ENCODE results near the gene IL2RA. TPM values are rescaled to one million over a fixed set of nuclear protein-coding genes. Genes with fewer than 3 reads are reported as not detected.

IL2RA gene
- total and polyA plus RNA-seq, 9 of the 15 experiments (the other 6 are each of a cell fraction or from before 2014, with no cell fraction given) = 0.95 TPM; not detected in 8

- TF ChIP-seq CEBPG (CRISPR knock-in tag; IDR thresholded peaks at IDR 0.05) (no peak), CEBPG (tag; conservative IDR thresholded peaks at IDR 0.05 in 1 of 2, IDR thresholded peaks at IDR 0.05 in 1 of 2) (no peak), SIRT6 (IDR thresholded peaks at IDR 0.05; ENCODE audit: low read depth, low read length) (no peak), ZNF277 (CRISPR knock-in tag; IDR thresholded peaks at IDR 0.05; ENCODE audit: borderline replicate concordance) (no peak), ATF7 (IDR thresholded peaks at IDR 0.05) (peak; percentile 82), THRAP3 (IDR thresholded peaks at IDR 0.05; ENCODE audit: borderline replicate concordance) (no peak), HIVEP1 (CRISPR knock-in tag; IDR thresholded peaks at IDR 0.05) (no peak), SMARCA4 (IDR thresholded peaks at IDR 0.05) (no peak), SREBF1 (IDR thresholded peaks at IDR 0.05; ENCODE audit: borderline replicate concordance, low read depth, low read length) (no peak), ZFP1 (CRISPR knock-in tag; IDR thresholded peaks at IDR 0.05) (no peak), PYGO2 (tag; IDR thresholded peaks at IDR 0.05) (no peak), FOXP1 (CRISPR knock-in tag; IDR thresholded peaks at IDR 0.05) (no peak), RCOR1 (IDR thresholded peaks at IDR 0.05; ENCODE audit: borderline replicate concordance in 1 of 2, low read depth in 2 of 2, low read length in 2 of 2) (peak in 1 of 2 experiments; percentile 74; a peak in 2 of 4 replicates), CBX5 (IDR thresholded peaks at IDR 0.05; ENCODE audit: borderline replicate concordance, low read depth) (peak; percentile 61; the same call in 1 of the 2 replicates)
- TF ChIP-seq, protein P1, sequence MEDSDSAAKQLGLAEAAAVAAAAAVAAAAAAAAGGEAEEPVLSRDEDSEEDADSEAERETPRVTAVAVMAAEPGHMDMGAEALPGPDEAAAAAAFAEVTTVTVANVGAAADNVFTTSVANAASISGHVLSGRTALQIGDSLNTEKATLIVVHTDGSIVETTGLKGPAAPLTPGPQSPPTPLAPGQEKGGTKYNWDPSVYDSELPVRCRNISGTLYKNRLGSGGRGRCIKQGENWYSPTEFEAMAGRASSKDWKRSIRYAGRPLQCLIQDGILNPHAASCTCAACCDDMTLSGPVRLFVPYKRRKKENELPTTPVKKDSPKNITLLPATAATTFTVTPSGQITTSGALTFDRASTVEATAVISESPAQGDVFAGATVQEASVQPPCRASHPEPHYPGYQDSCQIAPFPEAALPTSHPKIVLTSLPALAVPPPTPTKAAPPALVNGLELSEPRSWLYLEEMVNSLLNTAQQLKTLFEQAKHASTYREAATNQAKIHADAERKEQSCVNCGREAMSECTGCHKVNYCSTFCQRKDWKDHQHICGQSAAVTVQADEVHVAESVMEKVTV (CRISPR knock-in tag; IDR thresholded peaks at IDR 0.05) = peak; percentile 80
- TF ChIP-seq, protein P2, sequence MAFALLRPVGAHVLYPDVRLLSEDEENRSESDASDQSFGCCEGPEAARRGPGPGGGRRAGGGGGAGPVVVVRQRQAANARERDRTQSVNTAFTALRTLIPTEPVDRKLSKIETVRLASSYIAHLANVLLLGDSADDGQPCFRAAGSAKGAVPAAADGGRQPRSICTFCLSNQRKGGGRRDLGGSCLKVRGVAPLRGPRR (CRISPR knock-in tag; IDR thresholded peaks at IDR 0.05) = no peak
- TF ChIP-seq, protein P3, sequence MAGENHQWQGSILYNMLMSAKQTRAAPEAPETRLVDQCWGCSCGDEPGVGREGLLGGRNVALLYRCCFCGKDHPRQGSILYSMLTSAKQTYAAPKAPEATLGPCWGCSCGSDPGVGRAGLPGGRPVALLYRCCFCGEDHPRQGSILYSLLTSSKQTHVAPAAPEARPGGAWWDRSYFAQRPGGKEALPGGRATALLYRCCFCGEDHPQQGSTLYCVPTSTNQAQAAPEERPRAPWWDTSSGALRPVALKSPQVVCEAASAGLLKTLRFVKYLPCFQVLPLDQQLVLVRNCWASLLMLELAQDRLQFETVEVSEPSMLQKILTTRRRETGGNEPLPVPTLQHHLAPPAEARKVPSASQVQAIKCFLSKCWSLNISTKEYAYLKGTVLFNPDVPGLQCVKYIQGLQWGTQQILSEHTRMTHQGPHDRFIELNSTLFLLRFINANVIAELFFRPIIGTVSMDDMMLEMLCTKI (IDR thresholded peaks at IDR 0.05; ENCODE audit: partially characterized antibody) = no peak
- TF ChIP-seq, protein P4, sequence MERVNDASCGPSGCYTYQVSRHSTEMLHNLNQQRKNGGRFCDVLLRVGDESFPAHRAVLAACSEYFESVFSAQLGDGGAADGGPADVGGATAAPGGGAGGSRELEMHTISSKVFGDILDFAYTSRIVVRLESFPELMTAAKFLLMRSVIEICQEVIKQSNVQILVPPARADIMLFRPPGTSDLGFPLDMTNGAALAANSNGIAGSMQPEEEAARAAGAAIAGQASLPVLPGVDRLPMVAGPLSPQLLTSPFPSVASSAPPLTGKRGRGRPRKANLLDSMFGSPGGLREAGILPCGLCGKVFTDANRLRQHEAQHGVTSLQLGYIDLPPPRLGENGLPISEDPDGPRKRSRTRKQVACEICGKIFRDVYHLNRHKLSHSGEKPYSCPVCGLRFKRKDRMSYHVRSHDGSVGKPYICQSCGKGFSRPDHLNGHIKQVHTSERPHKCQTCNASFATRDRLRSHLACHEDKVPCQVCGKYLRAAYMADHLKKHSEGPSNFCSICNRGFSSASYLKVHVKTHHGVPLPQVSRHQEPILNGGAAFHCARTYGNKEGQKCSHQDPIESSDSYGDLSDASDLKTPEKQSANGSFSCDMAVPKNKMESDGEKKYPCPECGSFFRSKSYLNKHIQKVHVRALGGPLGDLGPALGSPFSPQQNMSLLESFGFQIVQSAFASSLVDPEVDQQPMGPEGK (CRISPR knock-in tag; IDR thresholded peaks at IDR 0.05; ENCODE audit: borderline replicate concordance) = no peak
Observed at GRCh38 chr10:6088721-6089333, 26.7 kb upstream of the IL2RA start, which contains the start of gene RBM17 (continued).
